ENCODE results near the gene TMED1. TPM values are rescaled to one million over a fixed set of nuclear protein-coding genes. Genes with fewer than 3 reads are reported as not detected.
"Not testable (repeated sequence)": the region's sequence is repeated elsewhere in the genome, so short reads cannot be mapped to it uniquely, and the experiment has no call there.

The TMED1 gene
- total RNA-seq, 2 donors from 2014 or later: 9.7 to 15.0 TPM

DNA sequence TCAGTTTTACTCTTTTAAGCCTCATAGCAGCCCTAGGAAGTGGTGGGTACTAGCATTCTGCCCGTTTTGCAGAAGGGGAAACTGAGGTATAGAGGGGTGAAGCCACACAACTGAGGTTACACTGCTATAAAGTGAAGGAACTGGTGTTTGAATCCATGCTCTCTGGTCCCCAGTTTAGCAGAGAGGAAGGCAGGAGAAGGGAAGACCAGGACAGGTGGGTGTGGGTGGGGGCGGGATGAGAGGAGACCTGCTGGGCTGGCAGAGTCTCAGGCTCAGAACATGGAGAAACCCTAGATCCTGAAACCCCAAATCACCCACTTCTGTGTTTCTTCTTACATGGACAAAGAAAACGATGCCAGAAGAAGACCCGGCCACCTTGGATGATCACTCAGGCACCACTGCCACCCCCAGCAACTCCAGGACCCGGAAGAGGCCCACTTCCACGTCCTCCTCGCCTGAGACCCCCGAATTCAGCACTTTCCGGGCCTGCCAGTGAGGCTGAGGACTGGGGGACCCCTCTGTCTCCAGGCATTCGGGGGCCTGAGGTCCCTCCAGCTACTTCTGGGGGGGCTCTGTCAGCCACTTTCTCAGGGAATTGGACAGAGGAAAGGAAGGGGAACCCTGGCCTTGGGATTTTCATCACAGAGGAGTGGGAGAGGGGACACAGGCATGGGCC is 33.0 kb upstream of the TMED1 start:
- Mint-ChIP-seq H3K36me3 (no peaks in the 10 kb centered on the region), H3K9me3 (no peaks in the 10 kb centered on the region), H3K27ac (peak overlapping the region in 1 of 2 donors; percentile 50)
- no peak for DNase-seq (ENCODE audit: low spot score in 2 of 2)
- no peak for ATAC-seq

- Mint-ChIP-seq H3K9me3 (no peaks in the 10 kb centered on the region), H3K27ac (no peak overlapping the region), H3K36me3 (no peaks in the 10 kb centered on the region)
- ATAC-seq (no peak), DNase-seq (ENCODE audit: low spot score in 2 of 2) (no peak)
Measured at GRCh38 chr19:10866495-10866894, 30.5 kb upstream of the TMED1 start.

GRCh38 chr19:10864538-10864899 is 28.5 kb upstream of the TMED1 start:
- DNase-seq (ENCODE audit: low spot score in 2 of 2): peak; percentile 85 to 87
- Mint-ChIP-seq H3K36me3 (no peaks in the 10 kb centered on the region), H3K9me3 (no peaks in the 10 kb centered on the region), H3K27ac (peak overlapping the region in 1 of 2 donors; percentile 48)
- ATAC-seq: peak; percentile 93 to 95

DNA sequence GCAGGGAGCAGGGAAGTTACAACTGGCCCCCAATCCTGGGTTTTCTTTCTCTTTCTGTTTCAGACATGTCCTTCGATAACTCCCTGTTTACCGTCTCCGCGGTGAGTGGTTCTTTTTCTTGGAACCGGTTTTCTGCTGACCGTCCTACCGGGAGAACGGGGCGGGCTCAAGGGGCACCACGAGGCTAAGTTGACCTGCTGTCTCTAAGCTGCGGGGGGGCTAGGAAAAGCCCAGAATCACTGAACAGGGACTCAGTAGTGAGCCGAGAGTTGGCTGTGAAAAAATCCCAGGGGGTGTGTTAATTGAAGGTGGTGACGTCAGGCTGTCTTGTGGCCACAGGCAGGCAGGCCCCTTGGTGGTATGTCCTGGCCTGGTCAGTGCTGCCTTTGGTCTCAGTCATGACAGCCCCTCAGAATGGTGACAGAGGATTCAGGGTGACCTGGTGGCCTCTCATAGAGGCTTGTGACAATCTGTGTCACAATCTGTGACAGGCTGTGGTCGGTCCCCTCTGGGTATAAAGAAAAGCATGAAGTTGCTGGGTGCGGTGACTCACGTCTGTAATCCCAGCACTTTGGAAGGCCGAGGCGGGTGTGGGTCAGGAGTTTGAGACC is 27.2 kb upstream of the TMED1 start:
- DNase-seq (ENCODE audit: low spot score in 2 of 2) (no peak), ATAC-seq (peak in 1 of 2 donors; percentile 13)
- Mint-ChIP-seq H3K27ac (peak overlapping the region; percentile 48 to 65), H3K36me3 (no peaks in the 10 kb centered on the region), H3K9me3 (no peaks in the 10 kb centered on the region)

- no peaks in the 10 kb centered on the region for H3K9me3 Mint-ChIP-seq
- no peaks in the 10 kb centered on the region for H3K36me3 Mint-ChIP-seq
- DNase-seq (ENCODE audit: low spot score in 2 of 2) (no peak), ATAC-seq (no peak)
- peak overlapping the region; percentile 19 to 48 for H3K27ac Mint-ChIP-seq
Measured at GRCh38 chr19:10862561-10863106, 26.6 kb upstream of the TMED1 start.

DNA sequence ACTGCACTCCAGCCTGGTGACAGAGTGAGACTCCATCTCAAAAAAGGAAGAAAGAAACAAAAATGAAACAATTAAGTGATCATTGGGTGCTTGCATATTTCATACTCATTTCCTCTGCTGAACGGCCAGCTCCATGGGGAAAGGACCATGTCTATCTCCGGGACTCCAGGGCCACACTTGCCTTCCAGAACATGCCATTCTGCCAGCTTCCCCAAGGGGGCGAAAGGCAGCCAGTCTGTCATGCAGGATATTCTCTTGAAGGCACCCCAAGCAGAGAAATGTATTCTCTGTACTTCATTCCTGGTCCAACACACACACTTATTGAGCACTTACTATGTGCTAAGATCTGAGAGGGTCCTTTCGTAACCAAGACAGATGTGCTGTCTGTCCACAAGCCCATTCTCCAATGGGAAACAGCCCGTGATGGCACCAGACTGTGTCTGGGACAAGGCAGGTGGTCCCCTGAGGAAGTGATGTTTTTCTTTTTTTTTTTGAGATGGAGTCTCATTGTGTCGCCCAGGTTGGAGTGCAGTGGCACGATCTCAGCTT is 25.2 kb upstream of the TMED1 start:
- DNase-seq (ENCODE audit: low spot score in 2 of 2) (peak in 1 of 2 donors; percentile 41), ATAC-seq (no peak)
- Mint-ChIP-seq H3K9me3 (no peaks in the 10 kb centered on the region), H3K27ac (no peak overlapping the region), H3K36me3 (no peaks in the 10 kb centered on the region)

GRCh38 chr19:10858204-10858828 is 22.3 kb upstream of the TMED1 start:
- Mint-ChIP-seq H3K27ac (peak overlapping the region in 1 of 2 donors; percentile 29), H3K9me3 (no peaks in the 10 kb centered on the region)
- DNase-seq (ENCODE audit: low spot score in 2 of 2): peak in 1 of 2 donors; percentile 59

GRCh38 chr19:10856899-10857298 is 20.9 kb upstream of the TMED1 start:
- ATAC-seq; H3K9me3 Mint-ChIP-seq; DNase-seq (ENCODE audit: low spot score in 2 of 2); H3K27ac Mint-ChIP-seq; H3K36me3 Mint-ChIP-seq: not testable (repeated sequence)

More at GRCh38 chr19:10858204-10858828, 22.3 kb upstream of the TMED1 start:
- peak in 1 of 2 donors; percentile 62 for ATAC-seq
- H3K36me3 Mint-ChIP-seq: no peaks in the 10 kb centered on the region

DNA sequence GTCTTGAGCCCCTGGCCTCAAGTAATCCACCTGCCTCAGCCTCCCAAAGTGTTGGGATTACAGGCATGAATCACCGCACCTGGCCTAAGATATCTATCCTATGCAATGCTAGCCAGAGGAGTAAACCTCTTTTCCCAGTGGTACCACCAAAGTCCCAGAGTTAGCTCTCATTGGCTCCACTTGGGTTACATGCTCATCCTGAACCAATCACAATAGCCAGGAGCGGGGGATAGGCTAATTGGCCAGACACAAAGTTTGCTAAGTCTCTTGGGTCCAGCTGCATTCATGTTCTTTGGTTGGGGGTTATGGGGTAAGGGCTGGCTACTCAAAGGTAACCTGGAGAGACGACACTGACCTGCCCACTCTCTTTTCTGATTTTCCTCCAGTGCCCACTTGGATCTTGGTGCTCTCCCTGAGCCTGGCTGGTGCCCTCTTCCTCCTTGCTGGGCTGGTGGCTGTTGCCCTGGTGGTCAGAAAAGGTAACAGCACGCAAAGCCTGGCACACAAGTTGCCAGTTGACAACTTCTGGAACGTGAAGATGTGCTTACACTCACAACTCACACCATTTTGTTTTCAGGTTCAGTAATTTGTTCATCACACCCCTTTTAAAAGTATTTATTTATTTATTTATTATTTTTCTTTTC is 20.0 kb upstream of the TMED1 start:
- Mint-ChIP-seq H3K36me3 (no peaks in the 10 kb centered on the region), H3K9me3 (no peaks in the 10 kb centered on the region), H3K27ac (no peak overlapping the region)
- ATAC-seq: peak; percentile 45 to 48
- DNase-seq (ENCODE audit: low spot score in 2 of 2): no peak

- no peak for ATAC-seq
- DNase-seq (ENCODE audit: low spot score in 2 of 2): no peak
- Mint-ChIP-seq H3K36me3 (no peaks in the 10 kb centered on the region), H3K9me3 (no peaks in the 10 kb centered on the region), H3K27ac (peak overlapping the region in 1 of 2 donors; percentile 29)
Measured at GRCh38 chr19:10854350-10855089, 18.5 kb upstream of the TMED1 start.

GRCh38 chr19:10852941-10853340 is 16.9 kb upstream of the TMED1 start:
- no peaks in the 10 kb centered on the region for H3K9me3 Mint-ChIP-seq
- ATAC-seq: no peak
- no peak overlapping the region for H3K27ac Mint-ChIP-seq
- no peaks in the 10 kb centered on the region for H3K36me3 Mint-ChIP-seq
- no peak for DNase-seq (ENCODE audit: low spot score in 2 of 2)

DNA sequence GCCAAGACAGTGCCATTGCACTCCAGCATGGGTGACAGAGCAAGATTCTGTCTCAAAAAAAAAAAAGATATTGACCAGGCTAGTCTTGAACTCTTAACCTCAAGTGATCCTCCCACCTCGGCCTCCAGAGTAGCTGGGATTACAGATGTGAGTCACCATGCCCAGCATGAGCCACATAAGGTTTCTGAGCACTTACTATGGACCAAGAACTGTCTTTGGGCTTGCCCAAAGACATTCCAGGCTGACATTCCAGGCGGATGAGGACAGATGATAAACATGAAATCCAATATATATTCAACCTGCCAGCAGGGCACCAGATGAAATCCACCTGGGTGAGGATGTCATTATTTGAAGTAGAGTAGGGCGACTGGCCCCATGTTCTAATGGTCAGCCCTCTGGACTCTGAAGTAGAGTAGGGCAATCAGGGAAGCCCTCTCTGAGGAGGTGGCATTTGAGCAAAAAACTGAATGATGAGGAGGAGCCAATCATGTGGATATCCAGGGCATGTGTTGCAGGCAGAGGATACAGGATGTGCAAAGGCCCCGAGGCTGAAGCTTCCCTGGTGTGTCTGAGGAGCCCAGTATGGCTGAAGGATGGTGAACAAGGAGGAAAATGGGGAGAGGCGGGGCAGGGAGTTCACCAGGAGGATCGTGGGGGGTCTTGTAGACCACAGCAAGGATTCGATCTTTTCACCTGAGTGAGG is 16.2 kb upstream of the TMED1 start:
- no peak for DNase-seq (ENCODE audit: low spot score in 2 of 2)
- ATAC-seq: no peak
- Mint-ChIP-seq H3K9me3 (no peaks in the 10 kb centered on the region), H3K36me3 (no peaks in the 10 kb centered on the region), H3K27ac (no peak overlapping the region)

GRCh38 chr19:10850631-10851030 is 14.6 kb upstream of the TMED1 start:
- ATAC-seq (no peak), DNase-seq (ENCODE audit: low spot score in 2 of 2) (no peak)
- peaks cover 0 to 7% of the 10 kb centered on the region in 2 donors for H3K36me3 Mint-ChIP-seq
- H3K9me3 Mint-ChIP-seq: peaks cover 4 to 6% of the 10 kb centered on the region in 2 donors
- H3K27ac Mint-ChIP-seq: no peak overlapping the region

DNA sequence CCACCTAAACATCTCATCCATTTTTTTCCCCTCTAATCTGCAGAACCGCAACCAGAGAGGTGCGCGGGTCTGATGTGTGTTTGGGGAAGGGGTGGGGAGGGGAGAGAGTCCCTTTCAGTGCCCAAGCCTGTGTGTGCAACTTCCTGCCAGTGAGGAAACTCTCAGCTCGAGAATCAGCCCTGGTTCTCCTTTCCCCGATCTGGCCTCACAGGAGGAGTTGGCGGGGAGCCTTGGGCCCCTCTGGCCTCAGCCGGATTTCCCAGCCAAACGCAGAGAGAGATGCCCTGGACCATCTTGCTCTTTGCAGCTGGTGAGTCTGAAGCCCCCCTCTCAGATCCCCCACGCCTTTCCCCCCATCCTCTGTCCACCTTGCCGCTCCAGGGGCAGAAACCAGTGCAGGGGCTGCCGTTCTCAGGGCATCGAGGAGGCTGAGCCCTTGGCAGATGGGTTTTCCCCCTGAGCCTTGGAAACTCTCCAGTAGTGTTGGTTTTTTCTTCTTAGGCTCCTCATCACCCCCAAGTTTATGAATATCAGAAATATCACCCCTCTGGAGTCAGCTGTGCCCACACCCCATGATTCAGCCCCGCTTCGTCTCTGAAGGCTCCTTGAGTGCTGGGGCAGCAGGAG is 12.3 kb upstream of the TMED1 start, which contains the start of gene C19orf38:
Gene C19orf38 (plus strand): TSS at position 186 of the 627 bp plus-strand sequence. CDS start 94 bp downstream, at position 280.
- H3K27ac Mint-ChIP-seq: peak within 1 kb of the TSS in 1 of 2 donors; percentile 92
- ATAC-seq: peak; percentile 64 to 73
- H3K36me3 Mint-ChIP-seq: peaks cover 0 to 7% of the 10 kb centered on the region in 2 donors
- DNase-seq (ENCODE audit: low spot score in 2 of 2): no peak
- peaks cover 4 to 6% of the 10 kb centered on the region in 2 donors for H3K9me3 Mint-ChIP-seq

Data from activated naive CD4-positive, alpha-beta T cell treated with anti-CD3 and anti-CD28 coated beads, Interleukin-2, amount 50 U/mL, for 72 hours (primary cell).